Cerebellar cortex (tissue), 1 donor: ENCODE data around the gene IGF2BP2.

ENCODE experiments used
- DNase-seq: peaks from one replicate; pipeline ENCODE4 v3.0.0-alpha.2; 2015; ENCODE audit warnings: low spot score

IGF2BP2 gene

GRCh38 chr3:185733980-185734724 lies 90.7 kb downstream of the IGF2BP2 start:
- DNase-seq, result peak; percentile 83

- no peak for DNase-seq
Observed at GRCh38 chr3:185732782-185733181, 92.1 kb downstream of the IGF2BP2 start.

GRCh38 chr3:185730550-185730949 lies 94.3 kb downstream of the IGF2BP2 start:
- peak; percentile 18 for DNase-seq

GRCh38 chr3:185729337-185730055 lies 95.3 kb downstream of the IGF2BP2 start:
- no peak for DNase-seq

GRCh38 chr3:185728630-185729336 lies 96.1 kb downstream of the IGF2BP2 start:
- DNase-seq, result no peak

- DNase-seq, result no peak
Observed at GRCh38 chr3:185727873-185728272, 97.0 kb downstream of the IGF2BP2 start.

- no peak for DNase-seq
Observed at GRCh38 chr3:185726254-185726967, 98.4 kb downstream of the IGF2BP2 start.

GRCh38 chr3:185724761-185725160 lies 100.1 kb downstream of the IGF2BP2 start:
- peak; percentile 87 for DNase-seq

- no peak for DNase-seq
Observed at GRCh38 chr3:185724251-185724650, 100.6 kb downstream of the IGF2BP2 start.

GRCh38 chr3:185722881-185723280 lies 102.0 kb downstream of the IGF2BP2 start:
- no peak for DNase-seq

- no peak for DNase-seq
Observed at GRCh38 chr3:185721970-185722369, 102.9 kb downstream of the IGF2BP2 start.

- DNase-seq, result no peak
Observed at GRCh38 chr3:185720326-185720725, 104.5 kb downstream of the IGF2BP2 start.

GRCh38 chr3:185718736-185719593 lies 105.9 kb downstream of the IGF2BP2 start:
- no peak for DNase-seq

- peak; percentile 44 for DNase-seq
Observed at GRCh38 chr3:185717627-185718402, 107.0 kb downstream of the IGF2BP2 start.

GRCh38 chr3:185717121-185717520 lies 107.7 kb downstream of the IGF2BP2 start:
- peak; percentile 89 for DNase-seq

- DNase-seq, result no peak
Observed at GRCh38 chr3:185716436-185717108, 108.3 kb downstream of the IGF2BP2 start.

GRCh38 chr3:185715091-185715490 lies 109.8 kb downstream of the IGF2BP2 start:
- no peak for DNase-seq

GRCh38 chr3:185714085-185714484 lies 110.8 kb downstream of the IGF2BP2 start:
- DNase-seq, result no peak

- DNase-seq, result no peak
Observed at GRCh38 chr3:185713015-185713414, 111.8 kb downstream of the IGF2BP2 start.

- DNase-seq, result no peak
Observed at GRCh38 chr3:185712337-185712736, 112.5 kb downstream of the IGF2BP2 start.
